ENCODE measurements around the gene SCML1. TPM values are rescaled to one million over a fixed set of nuclear protein-coding genes. Genes with fewer than 3 reads are reported as not detected.

Gene SCML1
- total and polyA plus RNA-seq, 10 of the 15 experiments (the other 5 are each of a cell fraction or from before 2014, with no cell fraction given), result 0.62 to 48.3 (median 1.6) TPM

- H4K20me1 ChIP-seq (ENCODE audit: control insufficient read depth, insufficient read depth), result no peaks in the 10 kb centered on the region
- no TSS peak for BruUV-seq (replicated peaks)
- in situ Hi-C loops (cut with MboI), result no loop called here
- no peaks in the 10 kb centered on the region for H3K4me1 ChIP-seq (ENCODE audit: control insufficient read depth, insufficient read depth, low read length)
- H3K27me3 ChIP-seq (replicated peaks in 1 of 2; ENCODE audit: control insufficient read depth in 2 of 2, insufficient read depth in 2 of 2, low read length in 1 of 2), result no peaks in the 10 kb centered on the region
- 0 out of 2 replicates have a peak overlapping the region, but pooled peaks have one; percentile 24 for H3K27ac ChIP-seq (ENCODE audit: control insufficient read depth, insufficient read depth)
- peak overlapping the region; percentile 18; the same call in 1 of the 2 replicates for H3K4me3 ChIP-seq
- intact Hi-C loops (cut with micrococcal nuclease; ENCODE audit: unreplicated experiment), result no loop called here
- SMC1A ChIA-PET (ENCODE audit: uncharacterized antibody, unreplicated experiment), result interaction anchor here (0.9 kb wide), 1 partner anchor 10 kb away, joined by 3 read pairs; no protein-coding TSS in a partner anchor
- 15% methylated on average over 6 of the region's 6 CpGs for WGBS (ENCODE audit: insufficient coverage, insufficient replicate concordance, low lambda C conversion rate, missing lambda C conversion rate)
- RAD21 ChIA-PET (ENCODE audit: unreplicated experiment), result no interaction called here
- CTCF ChIA-PET, result interaction anchor here (1.2 kb wide), 1 partner anchor 10 kb away, joined by 4 read pairs; no protein-coding TSS in a partner anchor
- FAIRE-seq (no peak), ATAC-seq (peak; percentile 49), DNase-seq (ENCODE audit: low read depth, low spot score) (peak; percentile 25)
- H3K4me2 ChIP-seq (ENCODE audit: control insufficient read depth, insufficient read depth), result peak overlapping the region; percentile 48; the same call in 1 of the 2 replicates
- no peak overlapping the region for H2AFZ ChIP-seq (ENCODE audit: control insufficient read depth, low read depth, low read length)
- H3K79me2 ChIP-seq (ENCODE audit: control insufficient read depth, insufficient read depth, low read length), result no peaks in the 10 kb centered on the region; the same call in 1 of the 2 replicates
- no peaks in the 10 kb centered on the region for H3K36me3 ChIP-seq (ENCODE audit: control insufficient read depth in 2 of 2, insufficient read depth in 2 of 2, low read length in 1 of 2)
- POLR2A ChIA-PET, result no interaction called here
- H3K9ac ChIP-seq (ENCODE audit: control insufficient read depth, insufficient read depth, low read length), result no peak overlapping the region
- H3K9me3 ChIP-seq (replicated peaks; ENCODE audit: control insufficient read depth, insufficient read depth, low read length), result no peaks in the 10 kb centered on the region
- TF ChIP-seq TCF12 (IDR thresholded peaks at IDR 0.05; ENCODE audit: low read depth, low read length), result no peak
- TF ChIP-seq SMAD5 (IDR thresholded peaks at IDR 0.05; ENCODE audit: low read depth), result no peak
- peak; percentile 22; the same call in 1 of the 2 replicates for TF ChIP-seq JUNB (IDR thresholded peaks at IDR 0.05)
- TF ChIP-seq IKZF1 (conservative IDR thresholded peaks at IDR 0.05), result no peak
- TF ChIP-seq ZNF622 (IDR thresholded peaks at IDR 0.05), result no peak
- no peak for TF ChIP-seq SREBF2 (IDR thresholded peaks at IDR 0.05; ENCODE audit: low read length)
- no peak for TF ChIP-seq ELK1 (IDR thresholded peaks at IDR 0.05; ENCODE audit: low read depth, low read length)
- TF ChIP-seq SUPT20H (IDR thresholded peaks at IDR 0.05; ENCODE audit: borderline replicate concordance, control insufficient read depth, low read depth, low read length), result no peak
- TF ChIP-seq CHD4 (IDR thresholded peaks at IDR 0.05), result no peak
- TF ChIP-seq CEBPZ (IDR thresholded peaks at IDR 0.05; ENCODE audit: low read depth, low read length), result no peak
- TF ChIP-seq ZNF592 (IDR thresholded peaks at IDR 0.05), result no peak
- TF ChIP-seq FOXK2 (IDR thresholded peaks at IDR 0.05), result no peak
- peak; percentile 36 for TF ChIP-seq SMAD1 (IDR thresholded peaks at IDR 0.05; ENCODE audit: low read depth, partially characterized antibody)
- TF ChIP-seq HDAC2 (IDR thresholded peaks at IDR 0.05), result no peak
- peak; percentile 37 to 47; a peak in 3 of 4 replicates for TF ChIP-seq IKZF2 (IDR thresholded peaks at IDR 0.05)
- TF ChIP-seq DPF2 (IDR thresholded peaks at IDR 0.05), result no peak
These were observed 1.6 kb downstream of the SCML1 start for GRCh38 chrX:17738737-17739535.
